ENCODE data around the gene POLR2B. TPM values are rescaled to one million over a fixed set of nuclear protein-coding genes. Genes with fewer than 3 reads are reported as not detected.

The POLR2B gene
- total RNA-seq, 2 experiments from 2014 or later: 70.0 to 72.5 TPM

- Histone ChIP-seq H3K4me3 (ENCODE audit: low read length) (no peak overlapping the region), H3K36me3 (ENCODE audit: insufficient read depth, low read length) (no peaks in the 10 kb centered on the region), H3K9me3 (ENCODE audit: control insufficient read depth in 1 of 2, insufficient read depth in 1 of 2, low read length in 2 of 2) (no peaks in the 10 kb centered on the region), H3K27ac (ENCODE audit: low read depth in 1 of 2, low read length in 2 of 2) (no peak overlapping the region), H3K4me1 (ENCODE audit: insufficient read depth, low read length) (no peaks in the 10 kb centered on the region), H3K27me3 (ENCODE audit: control insufficient read depth in 1 of 2, insufficient read depth in 2 of 2, low read length in 2 of 2) (no peaks in the 10 kb centered on the region)
- H3K27ac Mint-ChIP-seq: no peak overlapping the region
- ChIA-PET POLR2A (interaction anchor here (0.5 kb wide), 1 partner anchor 9 kb away, joined by 3 read pairs; no protein-coding TSS in a partner anchor), CTCF (no interaction called here)
- H3K36me3 Mint-ChIP-seq (ENCODE audit: low read depth): no peaks in the 10 kb centered on the region
- H3K27me3 Mint-ChIP-seq: peaks cover 7% of the 10 kb centered on the region
- no peak overlapping the region for H3K4me3 Mint-ChIP-seq
- no peaks in the 10 kb centered on the region for H3K9me3 Mint-ChIP-seq
- ATAC-seq (ENCODE audit: poor library complexity) (no peak), DNase-seq (no peak)
- TF ChIP-seq CTCF (IDR thresholded peaks at IDR 0.05): no peak
- no peaks in the 10 kb centered on the region for H3K4me1 Mint-ChIP-seq (ENCODE audit: low read depth)
- intact Hi-C loops (cut with DNase I, micrococcal nuclease): no loop called here
Measured at GRCh38 chr4:57064811-57065711, 86.4 kb downstream of the POLR2B start.

GRCh38 chr4:57065730-57066482 lies 87.2 kb downstream of the POLR2B start:
- H3K27me3 ChIP-seq (ENCODE audit: control insufficient read depth in 1 of 2, insufficient read depth in 2 of 2, low read length in 2 of 2): no peaks in the 10 kb centered on the region
- intact Hi-C loops (cut with DNase I, micrococcal nuclease): no loop called here
- Mint-ChIP-seq H3K27me3 (peaks cover 7% of the 10 kb centered on the region), H3K27ac (no peak overlapping the region), H3K4me3 (no peak overlapping the region), H3K36me3 (ENCODE audit: low read depth) (no peaks in the 10 kb centered on the region), H3K4me1 (ENCODE audit: low read depth) (no peaks in the 10 kb centered on the region), H3K9me3 (no peaks in the 10 kb centered on the region)
- H3K4me3 ChIP-seq (ENCODE audit: low read length): no peak overlapping the region
- H3K36me3 ChIP-seq (ENCODE audit: insufficient read depth, low read length): no peaks in the 10 kb centered on the region
- no peak for DNase-seq
- no peaks in the 10 kb centered on the region for H3K9me3 ChIP-seq (ENCODE audit: control insufficient read depth in 1 of 2, insufficient read depth in 1 of 2, low read length in 2 of 2)
- H3K4me1 ChIP-seq (ENCODE audit: insufficient read depth, low read length): no peaks in the 10 kb centered on the region
- ATAC-seq (ENCODE audit: poor library complexity): no peak
- ChIA-PET POLR2A (interaction anchor here (0.5 kb wide), 1 partner anchor 8 kb away, joined by 3 read pairs; no protein-coding TSS in a partner anchor), CTCF (no interaction called here)
- H3K27ac ChIP-seq (ENCODE audit: low read depth in 1 of 2, low read length in 2 of 2): no peak overlapping the region
- TF ChIP-seq CTCF (IDR thresholded peaks at IDR 0.05): no peak

DNA sequence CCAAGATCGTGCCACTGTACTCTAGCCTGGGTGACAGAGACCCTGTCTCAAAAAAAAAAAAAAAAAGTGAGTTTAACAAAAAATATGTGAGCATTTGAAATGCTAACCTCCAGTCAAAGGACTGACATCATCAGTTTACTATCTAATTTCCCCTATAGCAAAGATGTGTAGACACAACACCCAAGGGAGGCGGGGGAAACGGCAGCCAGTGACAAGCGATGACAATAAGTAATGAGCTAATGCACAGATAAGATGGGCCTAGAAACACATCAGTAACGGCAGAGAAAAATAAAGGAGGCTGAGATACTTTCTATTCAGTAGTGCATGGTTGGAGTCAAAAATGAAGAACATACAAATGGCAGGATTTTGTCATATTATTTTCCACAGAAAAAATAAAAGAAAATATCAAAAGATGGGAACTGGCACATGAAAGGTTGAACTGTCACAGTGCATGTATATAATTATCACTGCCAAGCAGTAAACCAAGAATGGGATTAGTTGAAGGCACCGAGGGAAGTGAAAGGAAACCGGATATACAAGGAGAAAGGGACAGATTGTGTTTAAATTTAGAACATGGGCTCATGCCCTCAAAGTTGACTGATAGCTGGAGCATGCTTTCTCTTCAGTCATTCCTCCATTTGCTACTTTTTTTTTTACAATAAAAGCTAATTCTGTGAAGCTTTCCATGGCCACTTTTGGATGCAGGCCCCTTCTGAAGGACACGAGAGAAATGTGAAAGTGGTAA lies 89.7 kb downstream of the POLR2B start:
- no peak overlapping the region for H3K4me3 ChIP-seq (ENCODE audit: low read length)
- no peak overlapping the region for H3K27ac Mint-ChIP-seq
- H3K27me3 ChIP-seq (ENCODE audit: control insufficient read depth in 1 of 2, insufficient read depth in 2 of 2, low read length in 2 of 2): no peaks in the 10 kb centered on the region
- H3K36me3 Mint-ChIP-seq (ENCODE audit: low read depth): no peaks in the 10 kb centered on the region
- TF ChIP-seq CTCF (IDR thresholded peaks at IDR 0.05): no peak
- no peak overlapping the region for H3K27ac ChIP-seq (ENCODE audit: low read depth in 1 of 2, low read length in 2 of 2)
- H3K4me1 Mint-ChIP-seq (ENCODE audit: low read depth): no peaks in the 10 kb centered on the region
- H3K9me3 ChIP-seq (ENCODE audit: control insufficient read depth in 1 of 2, insufficient read depth in 1 of 2, low read length in 2 of 2): no peaks in the 10 kb centered on the region
- intact Hi-C loops (cut with DNase I, micrococcal nuclease): no loop called here
- DNase-seq (no peak), ATAC-seq (ENCODE audit: poor library complexity) (no peak)
- ChIA-PET CTCF (no interaction called here), POLR2A (no interaction called here)
- H3K4me3 Mint-ChIP-seq: no peak overlapping the region
- H3K9me3 Mint-ChIP-seq: no peaks in the 10 kb centered on the region
- no peaks in the 10 kb centered on the region for H3K4me1 ChIP-seq (ENCODE audit: insufficient read depth, low read length)
- H3K27me3 Mint-ChIP-seq: no peaks in the 10 kb centered on the region
- no peaks in the 10 kb centered on the region for H3K36me3 ChIP-seq (ENCODE audit: insufficient read depth, low read length)
